OCI-LY7 (cell line): ENCODE results near the gene CAND2. TPM values are rescaled to one million over a fixed set of nuclear protein-coding genes. Genes with fewer than 3 reads are reported as not detected.

Source experiments
- BruUV-seq: library from RNA; stranded (reverse); fragments of 400-500 nt; replicated peaks from 2 replicates; lab custom pipeline; 2021; lab: Mats Ljungman, UMichigan
- CTCF ChIA-PET: fragments of 300-600 bp; sonication (Branson Sonifier 250); formaldehyde crosslinking; loops from one replicate; lab custom pipeline; 2022; ENCODE audit warnings: antibody characterized with exemption; ENCODE audit not compliant: unreplicated experiment; lab: Charles Lee
- POLR2A ChIA-PET: fragments of 300-600 bp; sonication (Branson Sonifier 250); formaldehyde crosslinking; loops from one replicate; lab custom pipeline; 2022; ENCODE audit warnings: antibody characterized with exemption; lab: Charles Lee
- DNase-seq: peaks from one replicate; pipeline ENCODE4 v3.0.0-alpha.2; 2015; ENCODE audit warnings: low spot score
- H2AFZ ChIP-seq: fragments of 200-600 bp; sonication (generic), shearing (Covaris generic); 2 replicates; pipeline ENCODE4 v1.6.1; 2014; ENCODE audit warnings: mild to moderate bottlenecking, antibody characterized with exemption, low read length, moderate library complexity
- H3K27ac ChIP-seq: fragments of 200-600 bp; sonication (generic); 2 replicates; pipeline ENCODE4 v1.5.1; 2014; ENCODE audit warnings: mixed run types, low read depth, mild to moderate bottlenecking, moderate library complexity, low read length, inconsistent platforms; ENCODE audit not compliant: poor library complexity, severe bottlenecking
- H3K36me3 ChIP-seq: fragments of 200-600 bp; sonication (generic); 2 replicates; pipeline ENCODE4 v1.6.1; 2014; ENCODE audit warnings: mild to moderate bottlenecking, antibody characterized with exemption, low read length, moderate library complexity, mixed read lengths; ENCODE audit not compliant: insufficient read depth
- H3K4me1 ChIP-seq: fragments of 200-600 bp; sonication (generic); 2 replicates; pipeline ENCODE4 v1.5.1; 2014; ENCODE audit warnings: mild to moderate bottlenecking, low read length; ENCODE audit not compliant: insufficient read depth, poor library complexity, severe bottlenecking
- H3K4me2 ChIP-seq: fragments of 200-600 bp; sonication (generic); 2 replicates; pipeline ENCODE4 v1.6.1; 2014; ENCODE audit warnings: mild to moderate bottlenecking, low read length
- H3K4me3 ChIP-seq: fragments of 200-600 bp; sonication (generic); 2 replicates; pipeline ENCODE4 v1.5.1; 2014; ENCODE audit warnings: mild to moderate bottlenecking, low read depth, low read length; ENCODE audit not compliant: poor library complexity, severe bottlenecking
- H3K79me2 ChIP-seq: fragments of 200-600 bp; sonication (generic); 2 replicates; pipeline ENCODE4 v1.6.1; 2016; ENCODE audit warnings: low read depth, mild to moderate bottlenecking, low read length, moderate library complexity, mixed read lengths; ENCODE audit not compliant: insufficient read depth
- H3K9me2 ChIP-seq: fragments of 200-600 bp; sonication (generic); 2 replicates; pipeline ENCODE4 v1.6.1; 2016; ENCODE audit warnings: mild to moderate bottlenecking, low read length, mixed read lengths; ENCODE audit not compliant: insufficient read depth
- H3K9me3 ChIP-seq: fragments of 200-600 bp; sonication (generic); 2 replicates; pipeline ENCODE4 v1.6.1; 2014; ENCODE audit warnings: mild to moderate bottlenecking, mixed run types, low read length, mixed read lengths
- H4K20me1 ChIP-seq: fragments of 200-600 bp; sonication (generic); 2 replicates; pipeline ENCODE4 v1.6.1; 2014; ENCODE audit warnings: mild to moderate bottlenecking, antibody characterized with exemption, low read length, moderate library complexity, mixed read lengths; ENCODE audit not compliant: insufficient read depth
- EZH2phosphoT487 ChIP-seq: fragments of 200-600 bp; sonication (generic); IDR thresholded peaks from 2 replicates; pipeline ENCODE4 v1.6.1; 2018; ENCODE audit warnings: low read depth, borderline replicate concordance, mild to moderate bottlenecking, mixed run types, antibody characterized with exemption, low read length, moderate library complexity, mixed read lengths
- intact Hi-C: fragments of 100-400 bp; cut with micrococcal nuclease; formaldehyde crosslinking; loops from one replicate; pipeline ENCODE4 v1.10.0; 2022; ENCODE audit not compliant: unreplicated experiment
- total RNA-seq, 2 experiments: library from RNA; depleted of rRNA in 1 of 2; stranded (reverse); fragments of >200 nt in 1 of 2; shearing (Covaris generic) in 1 of 2; gene quantifications; 2 replicates each; pipeline ENCODE4 v1.2.3, GENCODE V29; 2014 to 2022
- TF ChIP-seq, protein P1 (sequence below): fragments of 200-600 bp; sonication (generic); conservative IDR thresholded peaks from 2 replicates; pipeline ENCODE4 v1.5.1; 2014; ENCODE audit warnings: mild to moderate bottlenecking, antibody characterized with exemption, low read length, moderate library complexity, mixed read lengths

Gene CAND2
- total RNA-seq, 2 experiments from 2014 or later = 4.1 to 11.0 TPM

DNA sequence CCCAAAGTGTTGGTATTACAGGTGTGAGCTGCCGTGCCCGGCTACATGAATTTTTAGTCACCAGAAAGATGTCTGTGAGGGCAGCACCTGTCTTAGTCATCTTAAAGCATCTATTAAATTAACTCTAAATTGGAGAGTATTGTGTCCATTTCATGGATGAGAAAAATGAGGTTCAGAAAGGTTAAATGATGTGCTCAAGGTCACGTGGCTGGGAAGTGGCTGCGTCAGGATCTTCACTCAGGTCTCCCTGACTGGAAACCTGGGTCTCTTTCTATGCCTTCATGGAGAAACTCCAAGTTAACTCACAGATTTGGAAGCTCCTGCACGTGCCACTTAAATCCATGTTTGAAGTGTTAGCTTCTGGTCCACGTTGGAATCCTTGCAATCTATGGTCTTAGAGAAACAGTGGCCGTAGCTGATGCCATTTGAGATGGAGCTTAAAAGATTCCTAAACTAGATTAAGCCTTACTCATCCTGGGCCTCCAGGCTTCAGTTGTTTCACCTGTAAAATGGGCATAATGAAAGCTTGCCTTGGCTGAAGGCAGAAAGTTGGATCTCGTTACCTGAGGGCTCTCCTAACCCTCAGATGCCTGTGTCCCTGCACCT lies 32.2 kb upstream of the CAND2 start:
- no peak overlapping the region for H3K27ac ChIP-seq
- H3K4me2 ChIP-seq = no peak overlapping the region
- intact Hi-C loops = no loop called here
- DNase-seq = no peak
- peaks cover 15% of the 10 kb centered on the region for H3K4me1 ChIP-seq
- H3K9me2 ChIP-seq = no peaks in the 10 kb centered on the region
- no TSS peak for BruUV-seq
- TF ChIP-seq EZH2phosphoT487 = no peak
- TF ChIP-seq, protein P1, sequence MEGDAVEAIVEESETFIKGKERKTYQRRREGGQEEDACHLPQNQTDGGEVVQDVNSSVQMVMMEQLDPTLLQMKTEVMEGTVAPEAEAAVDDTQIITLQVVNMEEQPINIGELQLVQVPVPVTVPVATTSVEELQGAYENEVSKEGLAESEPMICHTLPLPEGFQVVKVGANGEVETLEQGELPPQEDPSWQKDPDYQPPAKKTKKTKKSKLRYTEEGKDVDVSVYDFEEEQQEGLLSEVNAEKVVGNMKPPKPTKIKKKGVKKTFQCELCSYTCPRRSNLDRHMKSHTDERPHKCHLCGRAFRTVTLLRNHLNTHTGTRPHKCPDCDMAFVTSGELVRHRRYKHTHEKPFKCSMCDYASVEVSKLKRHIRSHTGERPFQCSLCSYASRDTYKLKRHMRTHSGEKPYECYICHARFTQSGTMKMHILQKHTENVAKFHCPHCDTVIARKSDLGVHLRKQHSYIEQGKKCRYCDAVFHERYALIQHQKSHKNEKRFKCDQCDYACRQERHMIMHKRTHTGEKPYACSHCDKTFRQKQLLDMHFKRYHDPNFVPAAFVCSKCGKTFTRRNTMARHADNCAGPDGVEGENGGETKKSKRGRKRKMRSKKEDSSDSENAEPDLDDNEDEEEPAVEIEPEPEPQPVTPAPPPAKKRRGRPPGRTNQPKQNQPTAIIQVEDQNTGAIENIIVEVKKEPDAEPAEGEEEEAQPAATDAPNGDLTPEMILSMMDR = no peak
- no peak overlapping the region for H3K4me3 ChIP-seq
- no peaks in the 10 kb centered on the region for H3K36me3 ChIP-seq
- ChIA-PET CTCF (no interaction called here), POLR2A (interaction anchor here (0.7 kb wide), 2 partner anchors 73 to 78 kb away, joined by 3 to 4 read pairs; no protein-coding TSS in a partner anchor)
- H4K20me1 ChIP-seq = no peaks in the 10 kb centered on the region
- no peaks in the 10 kb centered on the region for H3K79me2 ChIP-seq
- H2AFZ ChIP-seq = no peak overlapping the region
- H3K9me3 ChIP-seq = no peaks in the 10 kb centered on the region

DNA sequence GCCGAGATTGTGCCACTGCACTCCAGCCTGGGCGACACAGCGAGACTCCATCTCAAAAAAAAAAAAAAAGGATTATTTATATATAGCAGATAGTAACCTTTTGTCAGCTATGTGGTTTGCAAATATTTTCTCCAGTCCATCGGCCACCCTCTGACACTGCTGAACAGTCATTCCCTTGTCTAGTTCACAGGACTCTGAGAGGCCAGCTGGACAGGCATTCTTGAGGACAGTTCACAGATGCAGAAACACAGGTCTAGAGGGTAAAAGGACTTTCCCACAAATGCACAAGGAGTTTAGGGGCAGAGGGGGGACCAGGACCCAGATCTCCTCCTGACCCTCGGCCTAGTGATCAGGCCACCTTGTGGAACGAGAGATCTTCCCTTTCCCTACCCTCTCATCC lies 29.9 kb upstream of the CAND2 start:
- DNase-seq = no peak
- H3K4me2 ChIP-seq = no peak overlapping the region
- peaks cover 4% of the 10 kb centered on the region for H3K4me1 ChIP-seq
- no peak overlapping the region for H3K4me3 ChIP-seq
- H3K9me2 ChIP-seq = no peaks in the 10 kb centered on the region
- no peaks in the 10 kb centered on the region for H3K9me3 ChIP-seq
- no peaks in the 10 kb centered on the region for H3K36me3 ChIP-seq
- no TSS peak for BruUV-seq
- POLR2A ChIA-PET = no interaction called here
- CTCF ChIA-PET = no interaction called here
- no peaks in the 10 kb centered on the region for H4K20me1 ChIP-seq
- TF ChIP-seq, protein P1 = no peak
- TF ChIP-seq EZH2phosphoT487 = no peak
- H3K27ac ChIP-seq = no peak overlapping the region
- no peak overlapping the region for H2AFZ ChIP-seq
- intact Hi-C loops = no loop called here
- no peaks in the 10 kb centered on the region for H3K79me2 ChIP-seq
